PFSK-1 (cell line): ENCODE measurements around the gene SPATA45.

ENCODE experiments used
- POLR2AphosphoS5 ChIP-seq: IDR thresholded peaks from 2 replicates; pipeline ENCODE4 v1.6.1; 2012; ENCODE audit warnings: low read depth, mild to moderate bottlenecking, control low read depth, low read length, moderate library complexity
- REST ChIP-seq, 2 experiments: IDR thresholded peaks; 2 replicates each; pipeline versions ENCODE4 v1.6.1 to v1.8.0; 2011 to 2012; ENCODE audit warnings: low read depth in 2 of 2, low read length in 2 of 2, control low read depth in 1 of 2, inconsistent platforms in 1 of 2, mild to moderate bottlenecking in 1 of 2, moderate library complexity in 1 of 2; ENCODE audit not compliant: insufficient read depth in 1 of 2
- SIN3A ChIP-seq: IDR thresholded peaks from 2 replicates; pipeline ENCODE4 v1.6.1; 2012; ENCODE audit warnings: mild to moderate bottlenecking, low read length, moderate library complexity, borderline replicate concordance; ENCODE audit not compliant: insufficient read depth
- TAF1 ChIP-seq: IDR thresholded peaks from 2 replicates; pipeline ENCODE4 v1.6.1; 2012; ENCODE audit warnings: low read length, control low read depth, borderline replicate concordance; ENCODE audit not compliant: insufficient read depth

GRCh38 chr1:212871976-212872375 lies 24.5 kb upstream of the SPATA45 start:
- no peak for TF ChIP-seq SIN3A
- TF ChIP-seq TAF1, result no peak
- no peak for TF ChIP-seq POLR2AphosphoS5
- TF ChIP-seq REST (IDR thresholded peaks at IDR 0.05; ENCODE audit: insufficient read depth in 1 of 2, low read depth in 2 of 2, low read length in 2 of 2), result no peak
